ENCODE measurements around the gene CAPN10. TPM values are rescaled to one million over a fixed set of nuclear protein-coding genes. Genes with fewer than 3 reads are reported as not detected.

The CAPN10 gene
- total RNA-seq, 2 donors from 2014 or later: 25.5 to 68.4 TPM

DNA sequence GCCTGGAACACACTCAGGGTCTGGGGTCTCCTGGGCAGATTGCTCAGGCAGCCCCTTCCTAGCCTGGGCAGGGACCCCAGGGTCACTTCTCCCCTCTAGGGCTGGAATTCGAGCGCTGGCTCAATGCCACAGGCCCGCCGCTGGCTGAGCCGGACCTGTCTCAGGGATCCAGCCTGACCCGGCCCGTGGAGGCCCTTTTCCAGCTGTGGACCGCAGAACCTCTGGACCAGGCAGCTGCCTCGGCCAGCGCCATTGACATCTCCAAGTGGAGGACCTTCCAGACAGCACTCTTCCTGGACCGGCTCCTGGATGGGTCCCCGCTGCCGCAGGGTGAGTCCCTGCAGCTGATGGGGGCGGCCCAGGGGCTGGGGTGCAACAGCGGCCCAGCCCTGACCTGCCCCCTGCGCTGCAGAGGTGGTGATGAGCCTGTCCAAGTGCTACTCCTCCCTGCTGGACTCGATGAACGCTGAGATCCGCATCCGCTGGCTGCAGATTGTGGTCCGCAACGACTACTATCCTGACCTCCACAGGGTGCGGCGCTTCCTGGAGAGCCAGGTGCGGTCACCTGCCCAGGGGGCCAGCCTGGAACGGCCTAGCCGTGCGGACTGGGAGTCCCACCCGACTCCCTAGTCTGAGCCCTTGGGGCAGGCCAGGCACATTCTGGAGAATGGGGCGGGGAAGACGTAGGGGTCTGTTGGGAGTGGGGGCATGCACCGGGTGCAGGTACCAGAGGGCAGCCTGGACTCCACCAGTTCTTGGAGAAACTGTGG, 9.9 kb upstream of the CAPN10 start:
- TF ChIP-seq POLR2AphosphoS5 (IDR thresholded peaks at IDR 0.05): no peak
- no peak for TF ChIP-seq POLR2A (IDR thresholded peaks at IDR 0.05)
- TF ChIP-seq CTCF (IDR thresholded peaks at IDR 0.05): no peak
- WGBS: 89% methylated on average over 32 of the region's 32 CpGs
- intact Hi-C loops (cut with DNase I): no loop called here
- no peak overlapping the region for H3K27ac ChIP-seq
- peaks cover 11 to 23% of the 10 kb centered on the region in 2 donors for H3K36me3 ChIP-seq
- H3K9me3 ChIP-seq: no peaks in the 10 kb centered on the region
- H3K4me3 ChIP-seq: no peak overlapping the region
- no peaks in the 10 kb centered on the region for H3K4me1 ChIP-seq (replicated peaks)
- DNase-seq (ENCODE audit: low spot score): no peak
- H3K27me3 ChIP-seq (replicated peaks; ENCODE audit: insufficient read depth): no peaks in the 10 kb centered on the region

DNA sequence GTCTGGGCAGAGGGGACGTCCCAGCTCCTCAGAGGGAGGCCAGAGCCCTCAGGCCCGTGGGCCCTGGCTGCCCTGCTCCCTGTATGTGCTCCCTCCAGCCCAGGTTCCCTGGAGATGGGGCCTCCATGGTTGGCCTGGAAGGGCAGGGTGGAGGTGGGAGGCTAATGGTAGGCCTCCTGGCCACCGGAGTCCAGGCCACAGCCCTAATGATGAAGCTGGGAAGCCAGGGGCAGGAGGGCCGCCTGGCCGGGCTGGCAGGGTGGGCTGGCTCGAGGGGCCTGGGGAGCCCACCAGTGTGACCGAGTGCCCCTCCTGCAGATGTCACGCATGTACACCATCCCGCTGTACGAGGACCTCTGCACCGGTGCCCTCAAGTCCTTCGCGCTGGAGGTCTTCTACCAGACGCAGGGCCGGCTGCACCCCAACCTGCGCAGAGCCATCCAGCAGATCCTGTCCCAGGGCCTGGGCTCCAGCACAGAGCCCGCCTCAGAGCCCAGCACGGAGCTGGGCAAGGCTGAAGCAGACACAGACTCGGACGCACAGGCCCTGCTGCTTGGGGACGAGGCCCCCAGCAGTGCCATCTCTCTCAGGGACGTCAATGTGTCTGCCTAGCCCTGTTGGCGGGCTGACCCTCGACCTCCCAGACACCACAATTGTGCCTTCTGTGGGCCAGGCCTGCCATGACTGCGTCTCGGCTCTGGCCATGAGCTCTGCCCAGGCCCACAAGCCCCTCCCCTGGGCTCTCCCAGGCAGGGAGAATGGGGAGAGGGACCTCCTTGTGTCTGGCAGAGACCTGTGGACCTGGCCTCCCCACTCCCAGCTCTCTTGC, 9.0 kb upstream of the CAPN10 start:
- Histone ChIP-seq H3K4me1 (replicated peaks) (no peaks in the 10 kb centered on the region), H3K36me3 (peaks cover 11 to 23% of the 10 kb centered on the region in 2 donors), H3K27ac (no peak overlapping the region), H3K4me3 (no peak overlapping the region), H3K27me3 (replicated peaks; ENCODE audit: insufficient read depth) (no peaks in the 10 kb centered on the region), H3K9me3 (no peaks in the 10 kb centered on the region)
- intact Hi-C loops (cut with DNase I): no loop called here
- 85% methylated on average over 25 of the region's 26 CpGs for WGBS
- no peak for DNase-seq (ENCODE audit: low spot score)
- TF ChIP-seq POLR2AphosphoS5 (IDR thresholded peaks at IDR 0.05) (no peak), POLR2A (IDR thresholded peaks at IDR 0.05) (no peak), CTCF (IDR thresholded peaks at IDR 0.05) (no peak)

- no peak for DNase-seq (ENCODE audit: low spot score)
- no peak for TF ChIP-seq POLR2A (IDR thresholded peaks at IDR 0.05)
- TF ChIP-seq CTCF (IDR thresholded peaks at IDR 0.05): no peak
- TF ChIP-seq POLR2AphosphoS5 (IDR thresholded peaks at IDR 0.05): no peak
- intact Hi-C loops (cut with DNase I): no loop called here
- Histone ChIP-seq H3K36me3 (peaks cover 11 to 23% of the 10 kb centered on the region in 2 donors), H3K27me3 (replicated peaks; ENCODE audit: insufficient read depth) (no peaks in the 10 kb centered on the region), H3K9me3 (no peaks in the 10 kb centered on the region), H3K4me3 (no peak overlapping the region), H3K4me1 (replicated peaks) (no peaks in the 10 kb centered on the region), H3K27ac (no peak overlapping the region)
- 83% methylated on average over 9 of the region's 9 CpGs for WGBS
These were observed 8.5 kb upstream of the CAPN10 start for GRCh38 chr2:240578110-240578450.

DNA sequence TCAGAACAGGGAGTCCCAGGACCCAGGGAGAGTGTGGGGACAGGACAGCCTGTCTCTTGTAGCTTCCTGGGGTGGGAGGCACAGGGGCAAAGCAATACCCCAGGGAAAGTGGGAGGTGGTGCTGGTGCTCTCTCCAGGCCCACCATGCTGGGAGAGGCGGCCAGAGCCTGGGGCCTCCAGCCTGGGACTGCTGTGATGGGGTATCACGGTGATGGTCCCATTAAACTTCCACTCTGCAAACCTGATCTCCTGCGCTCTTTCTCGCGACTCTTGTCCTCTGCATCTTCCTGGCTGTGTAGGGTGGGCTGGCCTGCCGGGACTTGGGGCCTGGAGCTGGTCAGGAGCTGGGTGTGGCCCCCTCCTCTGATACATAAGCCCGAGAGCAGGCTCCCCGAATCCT, 8.0 kb upstream of the CAPN10 start:
- Histone ChIP-seq H3K36me3 (peaks cover 11 to 23% of the 10 kb centered on the region in 2 donors), H3K4me3 (no peak overlapping the region), H3K27me3 (replicated peaks; ENCODE audit: insufficient read depth) (no peaks in the 10 kb centered on the region), H3K4me1 (replicated peaks) (no peaks in the 10 kb centered on the region), H3K27ac (no peak overlapping the region), H3K9me3 (no peaks in the 10 kb centered on the region)
- WGBS: 81% methylated on average over 8 of the region's 8 CpGs
- TF ChIP-seq POLR2AphosphoS5 (IDR thresholded peaks at IDR 0.05): no peak
- no peak for TF ChIP-seq POLR2A (IDR thresholded peaks at IDR 0.05)
- no peak for TF ChIP-seq CTCF (IDR thresholded peaks at IDR 0.05)
- no peak for DNase-seq (ENCODE audit: low spot score)
- intact Hi-C loops (cut with DNase I): no loop called here

All from prostate gland (tissue), 2 donors.